Measurements from ENCODE around the gene RASA3. TPM values are rescaled to one million over a fixed set of nuclear protein-coding genes. Genes with fewer than 3 reads are reported as not detected.
A peak's percentile ranks its signal among the peaks of the same experiment; 100 is the strongest.
"Not testable (repeated sequence)": the region's sequence is repeated elsewhere in the genome, so short reads cannot be mapped to it uniquely, and the experiment has no call there.

RASA3 gene
- total RNA-seq, 5 donors from 2014 or later (not counting 1 experiment from before 2014, with no cell fraction given), result 223 to 267 (median 238) TPM

DNA sequence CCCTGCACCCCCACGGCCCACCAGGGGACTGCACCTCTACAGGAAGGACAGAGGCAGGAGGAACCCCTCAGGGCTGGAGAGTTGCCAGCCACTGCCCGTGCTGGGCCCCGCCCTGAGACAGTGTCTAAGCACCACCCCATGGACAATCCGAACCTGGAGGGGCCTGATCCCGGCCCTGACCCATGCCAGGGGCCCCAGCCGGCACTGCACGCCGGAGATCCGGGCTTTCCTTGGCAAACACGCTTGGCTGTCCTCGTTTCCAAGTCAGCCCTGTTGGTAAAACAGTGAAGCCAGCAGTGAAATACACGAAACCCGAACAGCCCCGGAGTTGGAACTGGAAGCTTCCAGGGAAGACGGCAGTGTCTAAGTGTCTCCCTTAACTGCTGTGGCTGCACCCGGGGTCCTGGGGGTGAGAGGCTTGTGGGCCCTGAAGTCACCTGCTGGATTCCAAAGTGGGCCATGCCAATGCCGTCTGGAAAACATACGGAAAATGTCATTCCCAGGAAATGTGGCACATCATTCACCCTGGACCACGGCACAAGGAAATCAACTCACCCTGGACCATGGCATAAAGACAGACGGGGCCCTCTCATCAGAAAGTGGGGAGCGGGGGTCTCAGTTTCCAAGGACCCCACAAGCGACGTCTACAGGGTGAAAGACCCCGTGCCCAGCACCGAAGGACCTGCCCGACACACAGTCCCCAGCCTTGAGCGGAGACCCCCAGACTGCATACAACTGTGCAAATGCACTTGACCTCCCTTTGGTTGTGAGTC is 30.9 kb downstream of the RASA3 start:
- Mint-ChIP-seq H3K4me3 (peak overlapping the region in 1 of 3 donors; percentile 59), H3K36me3 (peaks cover 19% of the 10 kb centered on the region), H3K27me3 (no peaks in the 10 kb centered on the region), H3K27ac (peak overlapping the region; percentile 16 to 55), H3K4me1 (peaks cover 66 to 76% (median 68%) of the 10 kb centered on the region in 3 donors), H3K9me3 (no peaks in the 10 kb centered on the region)
- H3K4me1 ChIP-seq (ENCODE audit: control insufficient read depth in 1 of 2, extremely low read depth in 1 of 2, insufficient read depth in 2 of 2, low read length in 2 of 2), result peaks cover 0 to 88% of the 10 kb centered on the region in 2 experiments
- no peaks in the 10 kb centered on the region for H3K9me3 ChIP-seq
- CTCF ChIA-PET, result no interaction called here
- H3K27ac ChIP-seq (ENCODE audit: low read length), result no peak overlapping the region
- ATAC-seq (replicated peaks in 1 of 4) (peak in 1 of 4 experiments; percentile 4), DNase-seq (peak in 1 of 35 experiments; percentile 2)
- H3K27me3 ChIP-seq (replicated peaks in 1 of 2; ENCODE audit: control insufficient read depth in 2 of 2, extremely low read depth in 1 of 2, insufficient read depth in 2 of 2, low read length in 1 of 2), result no peaks in the 10 kb centered on the region
- H3K36me3 ChIP-seq (ENCODE audit: control insufficient read depth in 2 of 2, extremely low read depth in 1 of 2, insufficient read depth in 1 of 2, low read length in 1 of 2), result peaks cover 14 to 61% of the 10 kb centered on the region in 2 donors
- POLR2A ChIA-PET, result no interaction called here
- WGBS (ENCODE audit: insufficient coverage), result 87% methylated on average over 25 of the region's 27 CpGs
- no peak overlapping the region for H3K4me3 ChIP-seq (ENCODE audit: control insufficient read depth in 1 of 2, extremely low read depth in 1 of 2, low read length in 1 of 2)

DNA sequence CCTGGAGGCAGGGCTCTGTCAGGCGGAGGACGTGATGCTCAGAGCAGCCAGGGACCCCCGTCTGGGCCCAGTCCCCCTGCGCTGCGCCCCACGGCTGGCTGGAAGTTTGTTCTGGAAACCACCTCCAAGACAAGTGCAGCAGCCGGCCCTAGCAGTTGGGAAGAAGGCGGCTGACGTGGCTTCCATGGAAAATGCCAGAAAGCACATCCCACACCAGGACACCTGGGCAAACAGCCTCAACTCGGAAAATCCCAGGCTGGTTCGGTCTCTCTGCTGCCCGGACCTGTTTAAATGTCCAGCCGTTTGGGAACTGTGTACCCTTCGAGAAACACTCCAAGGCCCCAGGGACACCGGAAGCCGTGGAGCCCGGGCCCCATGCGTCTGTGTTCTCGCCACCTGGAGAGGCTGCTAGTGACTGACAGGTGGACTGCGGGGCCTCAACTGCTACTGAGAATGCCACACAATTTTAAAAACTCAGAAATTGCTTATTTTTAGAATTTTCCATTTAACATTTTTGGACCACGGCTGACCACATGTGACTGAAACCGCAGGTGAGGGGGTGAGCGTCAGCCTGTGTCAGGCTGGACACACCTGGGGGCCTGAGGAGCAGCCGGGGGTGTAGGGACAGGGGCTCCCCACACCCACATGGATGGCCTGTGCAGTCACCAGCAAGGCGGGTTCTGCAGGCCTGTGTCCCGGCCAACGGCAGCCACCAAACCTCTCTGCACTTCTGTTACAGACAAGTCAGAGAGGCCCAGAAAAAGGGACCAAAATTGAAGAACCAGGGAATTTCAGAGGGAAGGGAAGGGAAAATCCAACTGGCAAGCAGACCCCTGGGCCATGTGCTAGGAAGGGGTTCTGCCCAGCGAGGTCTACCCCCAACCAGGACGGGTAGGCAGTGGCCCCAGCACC is 31.7 kb downstream of the RASA3 start:
- ChIA-PET POLR2A (no interaction called here), CTCF (no interaction called here)
- ATAC-seq (replicated peaks in 1 of 4), result peak in 1 of 4 experiments; percentile 17
- Mint-ChIP-seq H3K27me3 (no peaks in the 10 kb centered on the region), H3K4me1 (peaks cover 66 to 76% (median 68%) of the 10 kb centered on the region in 3 donors), H3K36me3 (peaks cover 23% of the 10 kb centered on the region), H3K9me3 (no peaks in the 10 kb centered on the region), H3K4me3 (peak overlapping the region in 1 of 3 donors; percentile 59), H3K27ac (peak overlapping the region in 1 of 2 donors; percentile 52)
- WGBS (ENCODE audit: insufficient coverage), result 85% methylated on average over 21 of the region's 29 CpGs
- Histone ChIP-seq H3K36me3 (ENCODE audit: control insufficient read depth in 2 of 2, extremely low read depth in 1 of 2, insufficient read depth in 1 of 2, low read length in 1 of 2) (peaks cover 14 to 62% of the 10 kb centered on the region in 2 donors), H3K27ac (ENCODE audit: low read length) (no peak overlapping the region), H3K9me3 (no peaks in the 10 kb centered on the region), H3K4me1 (ENCODE audit: control insufficient read depth in 1 of 2, extremely low read depth in 1 of 2, insufficient read depth in 2 of 2, low read length in 2 of 2) (peaks cover 0 to 88% of the 10 kb centered on the region in 2 experiments), H3K27me3 (replicated peaks in 1 of 2; ENCODE audit: control insufficient read depth in 2 of 2, extremely low read depth in 1 of 2, insufficient read depth in 2 of 2, low read length in 1 of 2) (no peaks in the 10 kb centered on the region), H3K4me3 (ENCODE audit: control insufficient read depth in 1 of 2, extremely low read depth in 1 of 2, low read length in 1 of 2) (no peak overlapping the region)
- peak in 1 of 35 experiments; percentile 4 for DNase-seq

- no peak overlapping the region for H3K27ac ChIP-seq (ENCODE audit: low read length)
- H3K9me3 ChIP-seq, result no peaks in the 10 kb centered on the region
- H3K27ac Mint-ChIP-seq, result peak overlapping the region; percentile 71 to 76
- H3K36me3 Mint-ChIP-seq, result peaks cover 27% of the 10 kb centered on the region
- ATAC-seq (replicated peaks in 1 of 4) (peak in 3 of 4 experiments; percentile 19 to 61 (median 24)), DNase-seq (peak in 11 of 35 experiments; percentile 0 to 55 (median 34))
- H3K4me3 Mint-ChIP-seq, result peak overlapping the region in 2 of 3 donors; percentile 57 to 59
- WGBS (ENCODE audit: insufficient coverage), result 84% methylated on average over 20 of the region's 25 CpGs
- no peak overlapping the region for H3K4me3 ChIP-seq (ENCODE audit: control insufficient read depth in 1 of 2, extremely low read depth in 1 of 2, low read length in 1 of 2)
- ChIA-PET CTCF (no interaction called here), POLR2A (no interaction called here)
- peaks cover 14 to 57% of the 10 kb centered on the region in 2 donors for H3K36me3 ChIP-seq (ENCODE audit: control insufficient read depth in 2 of 2, extremely low read depth in 1 of 2, insufficient read depth in 1 of 2, low read length in 1 of 2)
- H3K4me1 ChIP-seq (ENCODE audit: control insufficient read depth in 1 of 2, extremely low read depth in 1 of 2, insufficient read depth in 2 of 2, low read length in 2 of 2), result peaks cover 0 to 87% of the 10 kb centered on the region in 2 experiments
- peaks cover 67 to 78% (median 70%) of the 10 kb centered on the region in 3 donors for H3K4me1 Mint-ChIP-seq
- no peaks in the 10 kb centered on the region for H3K27me3 Mint-ChIP-seq
- H3K27me3 ChIP-seq (replicated peaks in 1 of 2; ENCODE audit: control insufficient read depth in 2 of 2, extremely low read depth in 1 of 2, insufficient read depth in 2 of 2, low read length in 1 of 2), result no peaks in the 10 kb centered on the region
- no peaks in the 10 kb centered on the region for H3K9me3 Mint-ChIP-seq
These were observed 32.4 kb downstream of the RASA3 start for GRCh38 chr13:114099918-114100445.

- H3K9me3 ChIP-seq, result no peaks in the 10 kb centered on the region
- peak in 3 of 35 experiments; percentile 25 to 34 (median 29) for DNase-seq
- H3K36me3 ChIP-seq (ENCODE audit: control insufficient read depth in 2 of 2, extremely low read depth in 1 of 2, insufficient read depth in 1 of 2, low read length in 1 of 2), result peaks cover 14 to 53% of the 10 kb centered on the region in 2 donors
- no peaks in the 10 kb centered on the region for H3K27me3 ChIP-seq (replicated peaks in 1 of 2; ENCODE audit: control insufficient read depth in 2 of 2, extremely low read depth in 1 of 2, insufficient read depth in 2 of 2, low read length in 1 of 2)
- Mint-ChIP-seq H3K4me1 (peaks cover 67 to 77% (median 71%) of the 10 kb centered on the region in 3 donors), H3K9me3 (peaks cover 0 to under 1% (median under 1%) of the 10 kb centered on the region in 3 donors), H3K27ac (no peak overlapping the region), H3K4me3 (no peak overlapping the region), H3K36me3 (peaks cover 30% of the 10 kb centered on the region), H3K27me3 (no peaks in the 10 kb centered on the region)
- no peak overlapping the region for H3K27ac ChIP-seq (ENCODE audit: low read length)
- no peak overlapping the region for H3K4me3 ChIP-seq (ENCODE audit: control insufficient read depth in 1 of 2, extremely low read depth in 1 of 2, low read length in 1 of 2)
- H3K4me1 ChIP-seq (ENCODE audit: control insufficient read depth in 1 of 2, extremely low read depth in 1 of 2, insufficient read depth in 2 of 2, low read length in 2 of 2), result peaks cover 0 to 82% of the 10 kb centered on the region in 2 experiments
- ChIA-PET CTCF (no interaction called here), POLR2A (no interaction called here)
- 84% methylated on average over 6 of the region's 15 CpGs for WGBS (ENCODE audit: insufficient coverage)
- no peak for ATAC-seq (replicated peaks in 1 of 4)
These were observed 33.2 kb downstream of the RASA3 start for GRCh38 chr13:114099191-114099590.

DNA sequence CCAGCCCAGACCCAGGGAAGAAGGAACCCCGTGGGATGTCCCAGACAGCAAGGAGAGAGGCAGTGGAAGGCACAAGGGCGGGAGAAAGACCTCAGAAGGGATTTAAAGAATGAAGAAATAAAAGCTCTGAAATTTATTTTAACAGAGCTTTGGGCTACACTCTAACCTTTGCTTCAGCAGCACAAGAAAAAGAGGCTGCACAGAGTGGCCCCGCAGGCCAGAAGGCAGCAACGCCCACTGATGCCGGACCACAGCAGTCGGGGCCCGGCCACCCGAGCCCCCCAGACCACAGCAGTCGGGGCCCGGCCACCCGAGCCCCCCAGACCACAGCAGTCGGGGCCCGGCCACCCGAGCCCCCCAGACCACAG is 33.8 kb downstream of the RASA3 start:
- H3K27ac Mint-ChIP-seq, result peak overlapping the region; percentile 57 to 74
- H3K4me1 ChIP-seq (ENCODE audit: control insufficient read depth in 1 of 2, extremely low read depth in 1 of 2, insufficient read depth in 2 of 2, low read length in 2 of 2), result peaks cover 0 to 80% of the 10 kb centered on the region in 2 experiments
- H3K36me3 Mint-ChIP-seq, result peaks cover 35% of the 10 kb centered on the region
- H3K4me3 Mint-ChIP-seq, result peak overlapping the region in 1 of 3 donors; percentile 76
- DNase-seq; H3K27me3 ChIP-seq (replicated peaks in 1 of 2; ENCODE audit: control insufficient read depth in 2 of 2, extremely low read depth in 1 of 2, insufficient read depth in 2 of 2, low read length in 1 of 2); POLR2A ChIA-PET; H3K27me3 Mint-ChIP-seq; H3K9me3 Mint-ChIP-seq; H3K4me3 ChIP-seq (ENCODE audit: control insufficient read depth in 1 of 2, extremely low read depth in 1 of 2, low read length in 1 of 2); ATAC-seq (replicated peaks in 1 of 4); H3K27ac ChIP-seq (ENCODE audit: low read length); CTCF ChIA-PET; H3K9me3 ChIP-seq: not testable (repeated sequence)
- peaks cover 14 to 53% of the 10 kb centered on the region in 2 donors for H3K36me3 ChIP-seq (ENCODE audit: control insufficient read depth in 2 of 2, extremely low read depth in 1 of 2, insufficient read depth in 1 of 2, low read length in 1 of 2)
- peaks cover 72 to 82% (median 76%) of the 10 kb centered on the region in 3 donors for H3K4me1 Mint-ChIP-seq
- WGBS (ENCODE audit: insufficient coverage), result 79% methylated on average over 2 of the region's 14 CpGs
